ENCODE measurements around the gene SMAD1. TPM values are rescaled to one million over a fixed set of nuclear protein-coding genes. Genes with fewer than 3 reads are reported as not detected.

Gene SMAD1
- total RNA-seq, 1 experiment from 2014 or later, result 23.0 TPM

- ChIA-PET POLR2A (no interaction called here), RAD21 (ENCODE audit: low non-redundant PET in 1 of 2, low total read pairs in 2 of 2, uncharacterized antibody in 2 of 2, unreplicated experiment in 2 of 2) (no interaction called here), CTCF (no interaction called here)
- no peaks in the 10 kb centered on the region for H4K20me1 ChIP-seq (ENCODE audit: insufficient read depth)
- H2AFZ ChIP-seq (ENCODE audit: low read depth, low read length, poor library complexity, severe bottlenecking), result no peak overlapping the region
- H3K4me2 ChIP-seq (ENCODE audit: low read length), result no peak overlapping the region
- H3K27me3 ChIP-seq (ENCODE audit: insufficient read depth, low read length), result no peaks in the 10 kb centered on the region
- intact Hi-C loops (cut with micrococcal nuclease), result no loop called here
- TF ChIP-seq EZH2phosphoT487 (IDR thresholded peaks at IDR 0.05; ENCODE audit: borderline replicate concordance) (no peak), POLR2AphosphoS5 (IDR thresholded peaks at IDR 0.05; ENCODE audit: low read depth, low read length) (no peak), ZFX (IDR thresholded peaks at IDR 0.05) (no peak), ZBTB33 (IDR thresholded peaks at IDR 0.05; ENCODE audit: extremely low read depth, insufficient replicate concordance, low read length) (no peak), REST (IDR thresholded peaks at IDR 0.05; ENCODE audit: low read depth) (no peak), MAX (IDR thresholded peaks at IDR 0.05) (no peak), RAD21 (IDR thresholded peaks at IDR 0.05; ENCODE audit: low read depth) (no peak), CEBPB (IDR thresholded peaks at IDR 0.05; ENCODE audit: low read depth) (no peak), YY1 (IDR thresholded peaks at IDR 0.05; ENCODE audit: extremely low read depth, insufficient replicate concordance, low read depth, low read length) (no peak), POLR2A (IDR thresholded peaks at IDR 0.05; ENCODE audit: borderline replicate concordance, extremely low read depth, insufficient read depth, insufficient read length) (no peak), SRF (IDR thresholded peaks at IDR 0.05; ENCODE audit: low read depth) (no peak), SP1 (IDR thresholded peaks at IDR 0.05; ENCODE audit: low read depth) (no peak), TCF7L2 (IDR thresholded peaks at IDR 0.05; ENCODE audit: borderline replicate concordance, extremely low read depth, insufficient read depth, insufficient read length) (no peak), ATF3 (IDR thresholded peaks at IDR 0.05) (no peak), ELF1 (IDR thresholded peaks at IDR 0.05; ENCODE audit: borderline replicate concordance, low read depth) (no peak)
- H3K4me3 ChIP-seq (replicated peaks in 1 of 2; ENCODE audit: low read depth in 1 of 2, low read length in 2 of 2), result no peak overlapping the region
- DNase-seq (ENCODE audit: low read depth, low spot score), result no peak
- no TSS peak for BruUV-seq (replicated peaks)
- no peaks in the 10 kb centered on the region for H3K9me3 ChIP-seq (ENCODE audit: control insufficient read depth in 1 of 2, insufficient read depth in 1 of 2, low read depth in 1 of 2, low read length in 2 of 2)
- H3K36me3 ChIP-seq (ENCODE audit: control insufficient read depth in 1 of 2, insufficient read depth in 2 of 2, low read length in 2 of 2), result no peaks in the 10 kb centered on the region
- no peak for ATAC-seq
- no peak overlapping the region for H3K27ac ChIP-seq (ENCODE audit: low read depth, low read length)
- 0 out of 4 replicates have a peak, but pooled peaks cover 0 to 3% of the 10 kb centered on the region in 2 experiments for H3K4me1 ChIP-seq (ENCODE audit: control insufficient read depth in 1 of 2, insufficient read depth in 2 of 2, low read length in 2 of 2)
- H3K9me2 ChIP-seq (ENCODE audit: insufficient read depth), result no peaks in the 10 kb centered on the region
- no peaks in the 10 kb centered on the region for H3K79me2 ChIP-seq (ENCODE audit: insufficient read depth, low read length)
- H3K9ac ChIP-seq (ENCODE audit: low read length), result no peak overlapping the region
Measured at GRCh38 chr4:145436114-145436513, 45.5 kb upstream of the SMAD1 start.

Measured in HCT116 (cell line).